ENCODE measurements around the gene RGPD8. TPM values are rescaled to one million over a fixed set of nuclear protein-coding genes. Genes with fewer than 3 reads are reported as not detected.

Gene RGPD8
- total and polyA plus RNA-seq, 2 of the 8 experiments (the other 6 are each of a cell fraction or from before 2014, with no cell fraction given): 0.51 to 8.2 TPM

- H2BK15ac ChIP-seq (ENCODE audit: low read length): no peak overlapping the region
- no peak overlapping the region for H3K14ac ChIP-seq (ENCODE audit: insufficient read length)
- FAIRE-seq: no peak
- no peak overlapping the region for H3K4ac ChIP-seq (replicated peaks; ENCODE audit: insufficient read length, low read depth, low read length)
- H3K79me2 ChIP-seq (ENCODE audit: control insufficient read depth in 1 of 2, insufficient read depth in 2 of 2, low read length in 2 of 2): no peaks in the 10 kb centered on the region
- H3K36me3 ChIP-seq (ENCODE audit: control insufficient read depth in 2 of 4, insufficient read depth in 4 of 4, low read length in 3 of 4): no peaks in the 10 kb centered on the region
- H3K9me3 ChIP-seq (ENCODE audit: insufficient read depth in 2 of 2, low read depth in 1 of 2, low read length in 1 of 2): no peaks in the 10 kb centered on the region
- no peaks in the 10 kb centered on the region for H4K20me1 ChIP-seq (replicated peaks in 1 of 2; ENCODE audit: control insufficient read depth in 1 of 2, insufficient read depth in 2 of 2, low read length in 2 of 2)
- no peak for DNase-seq (ENCODE audit: low read depth in 1 of 2, low spot score in 2 of 2)
- H3K18ac ChIP-seq (ENCODE audit: extremely low read depth, low read length): no peak overlapping the region
- H3K4me2 ChIP-seq (ENCODE audit: insufficient read depth in 1 of 2, low read depth in 2 of 2, low read length in 2 of 2): no peak overlapping the region
- H3K79me1 ChIP-seq (ENCODE audit: low read depth, low read length): no peaks in the 10 kb centered on the region
- CTCF ChIA-PET (ENCODE audit: partially characterized antibody): interaction anchor here (0.5 kb wide), 1 partner anchor 24 kb away, joined by 3 read pairs; no protein-coding TSS in a partner anchor
- H4K91ac ChIP-seq (replicated peaks; ENCODE audit: insufficient read length, low read length): no peak overlapping the region
- no peak overlapping the region for H4K8ac ChIP-seq (ENCODE audit: extremely low read depth, insufficient read depth, low read length)
- no peak overlapping the region for H3K23ac ChIP-seq (ENCODE audit: insufficient read length)
- no peak overlapping the region for H2AK5ac ChIP-seq (ENCODE audit: low read depth, low read length)
- no peak overlapping the region for H2BK12ac ChIP-seq (ENCODE audit: low read depth, low read length)
- no peak overlapping the region for H2BK5ac ChIP-seq (ENCODE audit: low read depth, low read length)
- H3K23me2 ChIP-seq (ENCODE audit: low read depth, low read length): no peaks in the 10 kb centered on the region
- no peak overlapping the region for H4K5ac ChIP-seq (ENCODE audit: insufficient read length, low read depth, low read length)
- no peaks in the 10 kb centered on the region; a peak in 1 of 7 replicates for H3K27me3 ChIP-seq (replicated peaks in 1 of 4; ENCODE audit: control insufficient read depth in 3 of 4, extremely low read depth in 1 of 4, insufficient read depth in 3 of 4, low read length in 3 of 4)
- POLR2A ChIA-PET (ENCODE audit: partially characterized antibody): no interaction called here
- no peak overlapping the region for H2AFZ ChIP-seq (ENCODE audit: low read length)
- H2BK120ac ChIP-seq (replicated peaks; ENCODE audit: low read depth, low read length): no peak overlapping the region
- no peak overlapping the region for H3K4me3 ChIP-seq (ENCODE audit: extremely low read depth in 1 of 4, insufficient read depth in 2 of 4, low read depth in 3 of 4, low read length in 4 of 4)
- H3K56ac ChIP-seq (replicated peaks; ENCODE audit: insufficient read length, low read depth, low read length): no peak overlapping the region
- no peak overlapping the region for H2BK20ac ChIP-seq (ENCODE audit: low read length)
- H3K4me1 ChIP-seq (replicated peaks in 1 of 4; ENCODE audit: control insufficient read depth in 3 of 4, insufficient read depth in 4 of 4, low read length in 3 of 4): no peaks in the 10 kb centered on the region
- 82% methylated on average over 4 of the region's 4 CpGs; no CpG with 5 or more reads in 1 of the 2 experiments for WGBS, 2 experiments (ENCODE audit: extremely low coverage in 1 of 2, insufficient coverage in 1 of 2, insufficient read length in 1 of 2, insufficient replicate concordance in 2 of 2, low coverage in 1 of 2, low lambda C conversion rate in 2 of 2, missing lambda C conversion rate in 1 of 2)
- no peak overlapping the region for H3K27ac ChIP-seq (ENCODE audit: low read depth, low read length)
- H3K9ac ChIP-seq (replicated peaks in 1 of 4; ENCODE audit: extremely low read depth in 1 of 4, low read depth in 3 of 4, low read length in 3 of 4): no peak overlapping the region
- no peak for TF ChIP-seq ZNF274 (IDR thresholded peaks at IDR 0.05; ENCODE audit: borderline replicate concordance, extremely low read depth, low read length)
- no peak for TF ChIP-seq EGR1 (IDR thresholded peaks at IDR 0.05; ENCODE audit: borderline replicate concordance, low read depth, low read length)
- TF ChIP-seq CHD1 (IDR thresholded peaks at IDR 0.05; ENCODE audit: low read depth, low read length): no peak
- TF ChIP-seq NANOG (IDR thresholded peaks at IDR 0.05; ENCODE audit: insufficient read depth, low read depth, low read length, poor library complexity, severe bottlenecking): no peak
- TF ChIP-seq BRCA1 (IDR thresholded peaks at IDR 0.05; ENCODE audit: low read depth, low read length): no peak
- TF ChIP-seq TEAD4 (IDR thresholded peaks at IDR 0.05; ENCODE audit: low read depth, low read length): no peak
- TF ChIP-seq CHD2 (IDR thresholded peaks at IDR 0.05; ENCODE audit: low read length): no peak
Observed at GRCh38 chr2:112449854-112450253, 16.4 kb upstream of the RGPD8 start.

Data from H1 (cell line).